Peyer's patch (tissue), 4 donors: Measurements from ENCODE around the gene PROM1.

Experiments used
- CTCF ChIP-seq, 6 experiments: fragments of 450-650 bp in 4 of 6; fragments of 200-600 bp in 2 of 6; sonication (generic) in 1 of 6; IDR thresholded peaks; one replicate each; pipeline ENCODE4 v1.5.1; 2017 to 2019; ENCODE audit warnings: antibody characterized with exemption in 6 of 6, mild to moderate bottlenecking in 3 of 6, moderate library complexity in 1 of 6
- POLR2A ChIP-seq, 2 donors: fragments of 450-650 bp; IDR thresholded peaks; one replicate each; pipeline ENCODE4 v1.5.1; 2017; ENCODE audit warnings: antibody characterized with exemption in 2 of 2, mild to moderate bottlenecking in 2 of 2, moderate library complexity in 2 of 2

- TF ChIP-seq POLR2A (IDR thresholded peaks at IDR 0.05), result no peak
- TF ChIP-seq CTCF (IDR thresholded peaks at IDR 0.05), result no peak
Observed at GRCh38 chr4:16089156-16089555, 5.3 kb upstream of the PROM1 start.
